BLaER1 treated with 17β-estradiol and CSF1 and Interleukin-3, amounts not matched to agents 10 nM and 100 nM (cell line): ENCODE data around the gene STAT3.

ENCODE experiments used
- H3K27ac ChIP-seq, 11 experiments: shearing (Covaris generic); formaldehyde crosslinking; 2 replicates each; pipeline ENCODE4 v1.8.1; 2022
- H3K27me3 ChIP-seq, 11 experiments: shearing (Covaris generic); formaldehyde crosslinking; 2 replicates each; pipeline ENCODE4 v1.8.1; 2022
- H3K36me3 ChIP-seq, 11 experiments: shearing (Covaris generic); formaldehyde crosslinking; 2 replicates each; pipeline ENCODE4 v1.8.1; 2022
- H3K4me1 ChIP-seq, 10 experiments: shearing (Covaris generic); formaldehyde crosslinking; 2 replicates each; pipeline ENCODE4 v1.8.1; 2022
- H3K4me2 ChIP-seq, 11 experiments: shearing (Covaris generic); formaldehyde crosslinking; 2 replicates each; pipeline ENCODE4 v1.8.1; 2022
- H3K4me3 ChIP-seq, 10 experiments: shearing (Covaris generic); formaldehyde crosslinking; 2 replicates each; pipeline ENCODE4 v1.8.1; 2022
- H3K9ac ChIP-seq, 11 experiments: shearing (Covaris generic); formaldehyde crosslinking; 2 replicates each; pipeline ENCODE4 v1.8.1; 2022
- H3K9me3 ChIP-seq, 11 experiments: shearing (Covaris generic); formaldehyde crosslinking; replicated peaks in 1 of 11; 2 replicates each; pipeline ENCODE4 v1.8.1; 2022
- H4K20me1 ChIP-seq, 11 experiments: shearing (Covaris generic); formaldehyde crosslinking; 2 replicates each; pipeline ENCODE4 v1.8.1; 2022
- Cebpa-rat ChIP-seq, 11 experiments: shearing (Covaris generic); IDR thresholded peaks; 2 replicates each; pipeline ENCODE4 v1.8.1; 2022

STAT3 gene

GRCh38 chr17:42296012-42296411 lies 92.2 kb downstream of the STAT3 start:
- Histone ChIP-seq H3K27ac (no peak overlapping the region), H3K9me3 (no peaks in the 10 kb centered on the region), H4K20me1 (peaks cover 0 to 41% (median 0%) of the 10 kb centered on the region in 11 experiments; a peak in 7 of 22 replicates), H3K4me1 (peaks cover 0 to 24% (median 5%) of the 10 kb centered on the region in 10 experiments; a peak in 11 of 20 replicates), H3K4me2 (no peak overlapping the region), H3K4me3 (no peak overlapping the region), H3K27me3 (no peaks in the 10 kb centered on the region), H3K9ac (no peak overlapping the region), H3K36me3 (peaks cover 37 to 89% (median 58%) of the 10 kb centered on the region in 11 experiments)
- TF ChIP-seq Cebpa-rat (IDR thresholded peaks at IDR 0.05), result no peak

- Histone ChIP-seq H3K4me1 (peaks cover 9 to 37% (median 15%) of the 10 kb centered on the region in 10 experiments; a peak in 19 of 20 replicates), H3K9ac (no peak overlapping the region), H3K36me3 (peaks cover 34 to 96% (median 54%) of the 10 kb centered on the region in 11 experiments), H3K27me3 (no peaks in the 10 kb centered on the region), H4K20me1 (peaks cover 0 to 53% (median 9%) of the 10 kb centered on the region in 11 experiments; a peak in 9 of 22 replicates), H3K27ac (no peak overlapping the region), H3K4me2 (no peak overlapping the region), H3K9me3 (no peaks in the 10 kb centered on the region), H3K4me3 (no peak overlapping the region)
- no peak for TF ChIP-seq Cebpa-rat (IDR thresholded peaks at IDR 0.05)
Observed at GRCh38 chr17:42294469-42295398, 93.5 kb downstream of the STAT3 start.

GRCh38 chr17:42291129-42291528 lies 97.1 kb downstream of the STAT3 start:
- H3K9ac ChIP-seq, result no peak overlapping the region
- TF ChIP-seq Cebpa-rat (IDR thresholded peaks at IDR 0.05), result no peak
- no peak overlapping the region for H3K27ac ChIP-seq
- peaks cover 0 to 49% (median 13%) of the 10 kb centered on the region in 11 experiments; a peak in 10 of 22 replicates for H4K20me1 ChIP-seq
- peaks cover 0 to 4% (median 0%) of the 10 kb centered on the region in 11 experiments; a peak in 2 of 22 replicates for H3K27me3 ChIP-seq
- H3K36me3 ChIP-seq, result peaks cover 24 to 63% (median 38%) of the 10 kb centered on the region in 11 experiments
- peaks cover 41 to 68% (median 46%) of the 10 kb centered on the region in 10 experiments for H3K4me1 ChIP-seq
- peak overlapping the region in 2 of 11 experiments; percentile 91 to 96; a peak in 2 of 22 replicates for H3K4me2 ChIP-seq
- no peak overlapping the region for H3K4me3 ChIP-seq
- H3K9me3 ChIP-seq, result no peaks in the 10 kb centered on the region

GRCh38 chr17:42290577-42290976 lies 97.7 kb downstream of the STAT3 start:
- H3K4me1 ChIP-seq, result peaks cover 41 to 71% (median 47%) of the 10 kb centered on the region in 10 experiments

GRCh38 chr17:42289611-42290181 lies 98.5 kb downstream of the STAT3 start:
- H3K4me1 ChIP-seq, result peaks cover 41 to 71% (median 48%) of the 10 kb centered on the region in 10 experiments
- no peak for TF ChIP-seq Cebpa-rat (IDR thresholded peaks at IDR 0.05)
- H3K27ac ChIP-seq, result peak overlapping the region in 3 of 11 experiments; percentile 31 to 82 (median 77); a peak in 3 of 22 replicates
- no peaks in the 10 kb centered on the region for H3K9me3 ChIP-seq
- H3K27me3 ChIP-seq, result peaks cover 0 to 4% (median 0%) of the 10 kb centered on the region in 11 experiments; a peak in 2 of 22 replicates
- H3K36me3 ChIP-seq, result peaks cover 10 to 49% (median 24%) of the 10 kb centered on the region in 11 experiments; a peak in 17 of 22 replicates
- peak overlapping the region in 5 of 11 experiments; percentile 18 to 91 (median 85); a peak in 6 of 22 replicates for H3K9ac ChIP-seq
- peaks cover 0 to 43% (median 13%) of the 10 kb centered on the region in 11 experiments; a peak in 10 of 22 replicates for H4K20me1 ChIP-seq
- H3K4me2 ChIP-seq, result peak overlapping the region; percentile 81 to 98 (median 92)
- H3K4me3 ChIP-seq, result peak overlapping the region in 8 of 10 experiments; percentile 62 to 82 (median 71); a peak in 15 of 20 replicates

More at GRCh38 chr17:42290577-42290976, 97.7 kb downstream of the STAT3 start:
- Histone ChIP-seq H3K27me3 (peaks cover 0 to 4% (median 0%) of the 10 kb centered on the region in 11 experiments; a peak in 2 of 22 replicates), H3K27ac (no peak overlapping the region), H3K9me3 (no peaks in the 10 kb centered on the region), H3K36me3 (peaks cover 19 to 57% (median 33%) of the 10 kb centered on the region in 11 experiments), H4K20me1 (peaks cover 0 to 49% (median 13%) of the 10 kb centered on the region in 11 experiments; a peak in 10 of 22 replicates), H3K4me3 (no peak overlapping the region), H3K9ac (no peak overlapping the region), H3K4me2 (peak overlapping the region in 6 of 11 experiments; percentile 85 to 98 (median 94); a peak in 9 of 22 replicates)
- no peak for TF ChIP-seq Cebpa-rat (IDR thresholded peaks at IDR 0.05)

GRCh38 chr17:42288803-42289610 lies 99.2 kb downstream of the STAT3 start:
- H3K4me2 ChIP-seq, result peak overlapping the region; percentile 81 to 98 (median 92)
- H3K4me3 ChIP-seq, result peak overlapping the region; percentile 62 to 82 (median 70)
- peak overlapping the region; percentile 73 to 90 (median 82) for H3K27ac ChIP-seq

GRCh38 chr17:42287977-42288802 lies 100.1 kb downstream of the STAT3 start, which contains the start of gene STAT5A:
Gene STAT5A (plus strand): TSS chr17:42288498. CDS start chr17:42289412, 914 bp downstream.
- Histone ChIP-seq H3K4me1 (peaks cover 41 to 62% (median 48%) of the 10 kb centered on the region in 10 experiments), H3K9ac (peak within 1 kb of the TSS; percentile 72 to 91 (median 82)), H3K9me3 (no peaks in the 10 kb centered on the region), H3K4me2 (peak within 1 kb of the TSS; percentile 81 to 98 (median 92)), H3K27ac (peak within 1 kb of the TSS; percentile 73 to 90 (median 82)), H3K4me3 (peak within 1 kb of the TSS; percentile 62 to 82 (median 70)), H4K20me1 (peaks cover 0 to 30% (median 13%) of the 10 kb centered on the region in 11 experiments; a peak in 10 of 22 replicates), H3K36me3 (peaks cover 3 to 34% (median 13%) of the 10 kb centered on the region in 11 experiments; a peak in 12 of 22 replicates), H3K27me3 (peaks cover 0 to 4% (median 0%) of the 10 kb centered on the region in 11 experiments; a peak in 2 of 22 replicates)
- no peak for TF ChIP-seq Cebpa-rat (IDR thresholded peaks at IDR 0.05)

More at GRCh38 chr17:42288803-42289610, 99.2 kb downstream of the STAT3 start:
- H3K9ac ChIP-seq, result peak overlapping the region; percentile 72 to 91 (median 82)
- no peak for TF ChIP-seq Cebpa-rat (IDR thresholded peaks at IDR 0.05)
- peaks cover 0 to 4% (median 0%) of the 10 kb centered on the region in 11 experiments; a peak in 2 of 22 replicates for H3K27me3 ChIP-seq
- no peaks in the 10 kb centered on the region for H3K9me3 ChIP-seq
- peaks cover 4 to 42% (median 17%) of the 10 kb centered on the region in 11 experiments; a peak in 13 of 22 replicates for H3K36me3 ChIP-seq
- H4K20me1 ChIP-seq, result peaks cover 0 to 36% (median 13%) of the 10 kb centered on the region in 11 experiments; a peak in 10 of 22 replicates
- H3K4me1 ChIP-seq, result peaks cover 41 to 69% (median 48%) of the 10 kb centered on the region in 10 experiments
